ENCODE results near the gene LORICRIN. TPM values are rescaled to one million over a fixed set of nuclear protein-coding genes. Genes with fewer than 3 reads are reported as not detected.

Gene LORICRIN
- total RNA-seq, 2 experiments from 2014 or later: not detected

- no peak for DNase-seq
- H3K27me3 Mint-ChIP-seq: peaks cover 13% of the 10 kb centered on the region
- peak overlapping the region; percentile 73 for H3K27ac Mint-ChIP-seq
- ChIA-PET POLR2A (no interaction called here), CTCF (interaction anchor here (1.2 kb wide), 1 partner anchor 14 kb away, joined by 6 read pairs; no protein-coding TSS in a partner anchor)
- H3K9me3 Mint-ChIP-seq: no peaks in the 10 kb centered on the region
- H3K4me3 Mint-ChIP-seq: no peak overlapping the region
- no peaks in the 10 kb centered on the region for H3K36me3 Mint-ChIP-seq (ENCODE audit: low read depth)
- H3K4me1 Mint-ChIP-seq: peaks cover 8% of the 10 kb centered on the region
Observed at GRCh38 chr1:153253693-153254092, 5.8 kb upstream of the LORICRIN start.

GRCh38 chr1:153260585-153261280 is 1.2 kb downstream of the LORICRIN start:
- peaks cover 64% of the 10 kb centered on the region for H3K27me3 Mint-ChIP-seq

GRCh38 chr1:153261281-153262069 is 2.0 kb downstream of the LORICRIN start:
- DNase-seq: no peak
- peak overlapping the region; percentile 32 for H3K4me3 Mint-ChIP-seq
- H3K9me3 Mint-ChIP-seq: no peaks in the 10 kb centered on the region
- CTCF ChIA-PET: interaction anchor here (1.4 kb wide), 1 partner anchor 7 kb away, joined by 3 read pairs; no protein-coding TSS in a partner anchor
- H3K27me3 Mint-ChIP-seq: peaks cover 70% of the 10 kb centered on the region
- no peak overlapping the region for H3K27ac Mint-ChIP-seq
- peaks cover 23% of the 10 kb centered on the region for H3K4me1 Mint-ChIP-seq
- H3K36me3 Mint-ChIP-seq (ENCODE audit: low read depth): no peaks in the 10 kb centered on the region
- POLR2A ChIA-PET: no interaction called here

More at GRCh38 chr1:153260585-153261280, 1.2 kb downstream of the LORICRIN start:
- no peak overlapping the region for H3K27ac Mint-ChIP-seq
- ChIA-PET POLR2A (no interaction called here), CTCF (interaction anchor here (1.4 kb wide), 1 partner anchor 8 kb away, joined by 3 read pairs; no protein-coding TSS in a partner anchor)
- H3K4me1 Mint-ChIP-seq: peaks cover 23% of the 10 kb centered on the region
- H3K36me3 Mint-ChIP-seq (ENCODE audit: low read depth): no peaks in the 10 kb centered on the region
- DNase-seq: peak; percentile 19
- H3K9me3 Mint-ChIP-seq: no peaks in the 10 kb centered on the region
- peak overlapping the region; percentile 9 for H3K4me3 Mint-ChIP-seq

GRCh38 chr1:153262070-153262366 is 2.5 kb downstream of the LORICRIN start:
- no peak overlapping the region for H3K27ac Mint-ChIP-seq
- POLR2A ChIA-PET: no interaction called here
- H3K4me3 Mint-ChIP-seq: peak overlapping the region; percentile 32
- DNase-seq: no peak
- no peaks in the 10 kb centered on the region for H3K9me3 Mint-ChIP-seq
- H3K4me1 Mint-ChIP-seq: peaks cover 23% of the 10 kb centered on the region
- CTCF ChIA-PET: no interaction called here
- H3K27me3 Mint-ChIP-seq: peaks cover 75% of the 10 kb centered on the region
- no peaks in the 10 kb centered on the region for H3K36me3 Mint-ChIP-seq (ENCODE audit: low read depth)

GRCh38 chr1:153262462-153263157 is 3.1 kb downstream of the LORICRIN start:
- peaks cover 81% of the 10 kb centered on the region for H3K27me3 Mint-ChIP-seq
- CTCF ChIA-PET: interaction anchor here (0.7 kb wide), 1 partner anchor 37 kb away, joined by 4 read pairs; no protein-coding TSS in a partner anchor

GRCh38 chr1:153265457-153265856 is 6.0 kb downstream of the LORICRIN start:
- no peak for DNase-seq
- Mint-ChIP-seq H3K9me3 (no peaks in the 10 kb centered on the region), H3K4me3 (no peak overlapping the region), H3K27ac (no peak overlapping the region), H3K36me3 (ENCODE audit: low read depth) (no peaks in the 10 kb centered on the region), H3K4me1 (peaks cover 19% of the 10 kb centered on the region), H3K27me3 (peaks cover 81% of the 10 kb centered on the region)
- CTCF ChIA-PET: no interaction called here
- POLR2A ChIA-PET: no interaction called here

More at GRCh38 chr1:153262462-153263157, 3.1 kb downstream of the LORICRIN start:
- Mint-ChIP-seq H3K36me3 (ENCODE audit: low read depth) (no peaks in the 10 kb centered on the region), H3K27ac (no peak overlapping the region), H3K9me3 (no peaks in the 10 kb centered on the region), H3K4me3 (no peak overlapping the region), H3K4me1 (peaks cover 23% of the 10 kb centered on the region)
- POLR2A ChIA-PET: no interaction called here
- no peak for DNase-seq

- DNase-seq: no peak
- Mint-ChIP-seq H3K4me1 (no peaks in the 10 kb centered on the region), H3K9me3 (no peaks in the 10 kb centered on the region), H3K27ac (no peak overlapping the region), H3K36me3 (ENCODE audit: low read depth) (no peaks in the 10 kb centered on the region), H3K4me3 (no peak overlapping the region), H3K27me3 (peaks cover 40% of the 10 kb centered on the region)
- ChIA-PET POLR2A (no interaction called here), CTCF (no interaction called here)
Observed at GRCh38 chr1:153271711-153272110, 12.2 kb downstream of the LORICRIN start.

GRCh38 chr1:153272186-153272585 is 12.7 kb downstream of the LORICRIN start:
- H3K27ac Mint-ChIP-seq: no peak overlapping the region
- POLR2A ChIA-PET: no interaction called here
- DNase-seq: no peak
- H3K9me3 Mint-ChIP-seq: no peaks in the 10 kb centered on the region
- H3K4me1 Mint-ChIP-seq: no peaks in the 10 kb centered on the region
- CTCF ChIA-PET: no interaction called here
- no peak overlapping the region for H3K4me3 Mint-ChIP-seq
- no peaks in the 10 kb centered on the region for H3K36me3 Mint-ChIP-seq (ENCODE audit: low read depth)
- peaks cover 35% of the 10 kb centered on the region for H3K27me3 Mint-ChIP-seq

GRCh38 chr1:153277852-153278251 is 18.4 kb downstream of the LORICRIN start:
- Mint-ChIP-seq H3K4me1 (no peaks in the 10 kb centered on the region), H3K27me3 (peaks cover 25% of the 10 kb centered on the region), H3K27ac (no peak overlapping the region), H3K9me3 (no peaks in the 10 kb centered on the region), H3K4me3 (no peak overlapping the region), H3K36me3 (ENCODE audit: low read depth) (no peaks in the 10 kb centered on the region)
- ChIA-PET POLR2A (no interaction called here), CTCF (no interaction called here)
- DNase-seq: peak; percentile 56

GRCh38 chr1:153288634-153289275 is 29.3 kb downstream of the LORICRIN start:
- DNase-seq: peak; percentile 19

GRCh38 chr1:153291514-153291913 is 32.0 kb downstream of the LORICRIN start:
- H3K4me3 Mint-ChIP-seq: no peak overlapping the region
- no peak for DNase-seq
- H3K27me3 Mint-ChIP-seq: no peaks in the 10 kb centered on the region
- no peaks in the 10 kb centered on the region for H3K36me3 Mint-ChIP-seq (ENCODE audit: low read depth)
- peaks cover 25% of the 10 kb centered on the region for H3K4me1 Mint-ChIP-seq
- POLR2A ChIA-PET: no interaction called here
- CTCF ChIA-PET: interaction anchor here (0.5 kb wide), 1 partner anchor 10 kb away, joined by 3 read pairs; no protein-coding TSS in a partner anchor
- no peaks in the 10 kb centered on the region for H3K9me3 Mint-ChIP-seq
- no peak overlapping the region for H3K27ac Mint-ChIP-seq

More at GRCh38 chr1:153288634-153289275, 29.3 kb downstream of the LORICRIN start:
- Mint-ChIP-seq H3K9me3 (no peaks in the 10 kb centered on the region), H3K27ac (no peak overlapping the region), H3K4me3 (no peak overlapping the region), H3K36me3 (ENCODE audit: low read depth) (no peaks in the 10 kb centered on the region), H3K4me1 (peaks cover 17% of the 10 kb centered on the region), H3K27me3 (peaks cover 2% of the 10 kb centered on the region)
- ChIA-PET CTCF (interaction anchor here (0.6 to 1.8 kb wide), 4 partner anchors 37 to 1186 kb away, joined by 3 to 4 read pairs (median 3); no protein-coding TSS in a partner anchor), POLR2A (no interaction called here)

- CTCF ChIA-PET: interaction anchor here (0.5 kb wide), 1 partner anchor 9 kb away, joined by 3 read pairs; no protein-coding TSS in a partner anchor
Observed at GRCh38 chr1:153292185-153292584, 32.7 kb downstream of the LORICRIN start.

More at GRCh38 chr1:153292185-153292584, 32.7 kb downstream of the LORICRIN start:
- no peak overlapping the region for H3K4me3 Mint-ChIP-seq
- H3K9me3 Mint-ChIP-seq: no peaks in the 10 kb centered on the region
- no peak for DNase-seq
- peak overlapping the region; percentile 3 for H3K27ac Mint-ChIP-seq
- H3K4me1 Mint-ChIP-seq: peaks cover 25% of the 10 kb centered on the region
- H3K27me3 Mint-ChIP-seq: no peaks in the 10 kb centered on the region
- POLR2A ChIA-PET: no interaction called here
- no peaks in the 10 kb centered on the region for H3K36me3 Mint-ChIP-seq (ENCODE audit: low read depth)
